Esophagus muscularis mucosa (tissue), 4 donors: ENCODE measurements around the gene MLLT3. TPM values are rescaled to one million over a fixed set of nuclear protein-coding genes. Genes with fewer than 3 reads are reported as not detected.

ENCODE experiments used
- DNase-seq: peaks from one replicate; pipeline ENCODE4 v3.0.0-alpha.2; 2017; ENCODE audit errors: extremely low spot score
- H3K27ac ChIP-seq, 4 donors: fragments of 200-600 bp; sonication (generic); replicated peaks in 1 of 4; 1 replicate in 3 of 4; 2 replicates in 1 of 4; pipeline ENCODE4 v1.5.1; 2016 to 2019; ENCODE audit warnings: mild to moderate bottlenecking in 1 of 4
- H3K27me3 ChIP-seq, 4 donors: fragments of 200-600 bp; sonication (generic); one replicate each; pipeline versions ENCODE4 v1.5.1 to v1.6.0; 2016 to 2019
- H3K36me3 ChIP-seq, 4 donors: fragments of 200-600 bp; sonication (generic); one replicate each; pipeline ENCODE4 v1.5.1; 2016 to 2019
- H3K4me1 ChIP-seq, 4 donors: fragments of 200-600 bp; sonication (generic); one replicate each; pipeline ENCODE4 v1.5.1; 2016 to 2019
- H3K4me3 ChIP-seq, 4 donors: fragments of 200-600 bp; sonication (generic); 1 replicate in 2 of 4; 2 replicates in 2 of 4; pipeline ENCODE4 v1.5.1; 2016 to 2019; ENCODE audit warnings: mild to moderate bottlenecking in 4 of 4, moderate library complexity in 1 of 4
- H3K9me3 ChIP-seq, 4 donors: fragments of 200-600 bp; sonication (generic); 1 replicate in 3 of 4; 2 replicates in 1 of 4; pipeline ENCODE4 v1.5.1; 2016 to 2019
- EP300 ChIP-seq: sonication (generic); formaldehyde crosslinking; IDR thresholded peaks from one replicate; pipeline ENCODE4 v1.6.1; 2017; ENCODE audit warnings: antibody characterized with exemption
- POLR2A ChIP-seq: fragments of 450-650 bp; IDR thresholded peaks from one replicate; pipeline ENCODE4 v1.6.1; 2017; ENCODE audit warnings: antibody characterized with exemption, moderate library complexity, mild to moderate bottlenecking, low read depth
- POLR2AphosphoS5 ChIP-seq, 2 donors: sonication (generic); formaldehyde crosslinking; IDR thresholded peaks; one replicate each; pipeline ENCODE4 v1.6.1; 2017; ENCODE audit warnings: antibody characterized with exemption in 2 of 2
- WGBS: methylation state at CpG from one replicate; pipeline ENCODE4 v1.1.5; 2018; 5-methylcytosine and 5-hydroxymethylcytosine counted together
- intact Hi-C: fragments of 100-400 bp; cut with DNase I; formaldehyde crosslinking; loops from one replicate; pipeline ENCODE4 v1.15.1; 2023
- total RNA-seq, 4 donors: library from RNA; depleted of rRNA; stranded (reverse); fragments of >200 nt; gene quantifications; one replicate each; pipeline versions ENCODE4 v1.1.0 to v1.2.1, GENCODE V29; 2016
- TF ChIP-seq, protein P1 (sequence below), 3 experiments: fragments of 200-600 bp in 2 of 3; fragments of 450-650 bp in 1 of 3; sonication (generic) in 2 of 3; IDR thresholded peaks; one replicate each; pipeline ENCODE4 v1.5.1; 2017 to 2019; ENCODE audit warnings: antibody characterized with exemption in 3 of 3, mild to moderate bottlenecking in 2 of 3, moderate library complexity in 1 of 3

MLLT3 gene
- total RNA-seq, 4 donors from 2014 or later: 14.1 to 30.7 (median 18.0) TPM

DNA sequence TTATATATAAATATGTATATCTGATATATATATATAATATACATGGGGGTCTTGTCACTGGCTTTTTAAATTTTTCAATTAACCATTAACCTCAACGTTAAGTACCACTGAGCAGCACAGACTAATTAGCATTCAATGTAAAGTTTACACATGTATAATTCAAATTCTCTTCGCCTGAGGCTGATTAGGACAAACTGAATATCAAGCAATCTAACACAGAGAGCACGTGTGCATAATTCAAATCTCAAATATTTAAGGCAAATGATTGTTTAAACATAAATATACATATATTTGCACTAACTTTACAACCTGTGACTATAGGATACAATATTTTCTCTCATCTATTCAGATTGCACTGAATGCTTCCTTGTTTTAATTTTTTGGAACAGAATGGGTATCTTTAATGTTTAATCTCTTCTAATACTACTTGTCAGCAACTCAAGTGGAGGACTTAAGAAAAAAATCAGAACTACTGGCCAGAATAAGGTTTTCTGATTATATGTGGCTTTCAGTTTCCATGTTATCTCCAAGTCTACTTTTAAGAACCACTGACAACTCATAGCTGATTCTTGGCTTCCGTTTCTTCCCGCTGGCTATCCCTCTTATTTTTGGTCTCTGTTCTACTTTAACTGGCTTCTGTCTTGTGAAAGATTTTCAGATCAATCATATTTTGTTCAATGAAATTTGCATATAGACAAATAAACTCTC lies 204.8 kb downstream of the MLLT3 start:
- no peaks in the 10 kb centered on the region for H3K27me3 ChIP-seq
- no peak for TF ChIP-seq EP300
- TF ChIP-seq, protein P1, sequence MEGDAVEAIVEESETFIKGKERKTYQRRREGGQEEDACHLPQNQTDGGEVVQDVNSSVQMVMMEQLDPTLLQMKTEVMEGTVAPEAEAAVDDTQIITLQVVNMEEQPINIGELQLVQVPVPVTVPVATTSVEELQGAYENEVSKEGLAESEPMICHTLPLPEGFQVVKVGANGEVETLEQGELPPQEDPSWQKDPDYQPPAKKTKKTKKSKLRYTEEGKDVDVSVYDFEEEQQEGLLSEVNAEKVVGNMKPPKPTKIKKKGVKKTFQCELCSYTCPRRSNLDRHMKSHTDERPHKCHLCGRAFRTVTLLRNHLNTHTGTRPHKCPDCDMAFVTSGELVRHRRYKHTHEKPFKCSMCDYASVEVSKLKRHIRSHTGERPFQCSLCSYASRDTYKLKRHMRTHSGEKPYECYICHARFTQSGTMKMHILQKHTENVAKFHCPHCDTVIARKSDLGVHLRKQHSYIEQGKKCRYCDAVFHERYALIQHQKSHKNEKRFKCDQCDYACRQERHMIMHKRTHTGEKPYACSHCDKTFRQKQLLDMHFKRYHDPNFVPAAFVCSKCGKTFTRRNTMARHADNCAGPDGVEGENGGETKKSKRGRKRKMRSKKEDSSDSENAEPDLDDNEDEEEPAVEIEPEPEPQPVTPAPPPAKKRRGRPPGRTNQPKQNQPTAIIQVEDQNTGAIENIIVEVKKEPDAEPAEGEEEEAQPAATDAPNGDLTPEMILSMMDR (IDR thresholded peaks at IDR 0.05): no peak
- no peak for TF ChIP-seq POLR2AphosphoS5 (IDR thresholded peaks at IDR 0.05)
- TF ChIP-seq POLR2A: no peak
- peaks cover 0 to 7% (median 2%) of the 10 kb centered on the region in 4 donors for H3K36me3 ChIP-seq
- DNase-seq: no peak
- H3K4me3 ChIP-seq: no peak overlapping the region
- whole genome bisulfite sequencing: 90% methylated on average over 5 of the region's 5 CpGs
- no peaks in the 10 kb centered on the region for H3K9me3 ChIP-seq
- H3K27ac ChIP-seq: no peak overlapping the region
- no peaks in the 10 kb centered on the region for H3K4me1 ChIP-seq
- intact Hi-C loops: no loop called here

DNA sequence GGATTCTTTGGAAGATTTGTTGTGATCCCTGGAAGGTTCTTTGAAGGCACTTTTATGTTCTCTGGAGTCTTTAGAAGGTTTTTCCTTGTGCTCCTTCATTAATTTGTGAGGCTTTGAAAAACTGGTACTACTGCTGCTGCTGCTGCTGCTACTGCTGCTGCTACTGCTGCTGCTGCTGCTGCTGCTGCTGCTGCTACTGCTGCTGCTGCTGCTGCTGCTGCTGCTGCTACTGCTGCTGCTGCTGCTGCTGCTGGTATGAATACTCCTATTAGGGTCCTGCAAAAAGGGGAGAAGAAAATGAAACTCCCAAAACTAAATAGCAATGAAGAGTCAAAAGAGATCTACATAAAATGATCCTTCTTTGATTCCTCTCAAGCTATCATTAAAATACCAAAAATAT lies 208.1 kb downstream of the MLLT3 start:
- no peaks in the 10 kb centered on the region for H3K4me1 ChIP-seq
- H3K36me3 ChIP-seq: peaks cover 0 to 7% (median 2%) of the 10 kb centered on the region in 4 donors
- no peak for DNase-seq
- no peaks in the 10 kb centered on the region for H3K9me3 ChIP-seq
- TF ChIP-seq, protein P1 (IDR thresholded peaks at IDR 0.05): no peak
- TF ChIP-seq EP300 (no peak), POLR2AphosphoS5 (IDR thresholded peaks at IDR 0.05) (no peak)
- no peak overlapping the region for H3K4me3 ChIP-seq
- H3K27me3 ChIP-seq: no peaks in the 10 kb centered on the region
- intact Hi-C loops: no loop called here
- H3K27ac ChIP-seq: no peak overlapping the region

DNA sequence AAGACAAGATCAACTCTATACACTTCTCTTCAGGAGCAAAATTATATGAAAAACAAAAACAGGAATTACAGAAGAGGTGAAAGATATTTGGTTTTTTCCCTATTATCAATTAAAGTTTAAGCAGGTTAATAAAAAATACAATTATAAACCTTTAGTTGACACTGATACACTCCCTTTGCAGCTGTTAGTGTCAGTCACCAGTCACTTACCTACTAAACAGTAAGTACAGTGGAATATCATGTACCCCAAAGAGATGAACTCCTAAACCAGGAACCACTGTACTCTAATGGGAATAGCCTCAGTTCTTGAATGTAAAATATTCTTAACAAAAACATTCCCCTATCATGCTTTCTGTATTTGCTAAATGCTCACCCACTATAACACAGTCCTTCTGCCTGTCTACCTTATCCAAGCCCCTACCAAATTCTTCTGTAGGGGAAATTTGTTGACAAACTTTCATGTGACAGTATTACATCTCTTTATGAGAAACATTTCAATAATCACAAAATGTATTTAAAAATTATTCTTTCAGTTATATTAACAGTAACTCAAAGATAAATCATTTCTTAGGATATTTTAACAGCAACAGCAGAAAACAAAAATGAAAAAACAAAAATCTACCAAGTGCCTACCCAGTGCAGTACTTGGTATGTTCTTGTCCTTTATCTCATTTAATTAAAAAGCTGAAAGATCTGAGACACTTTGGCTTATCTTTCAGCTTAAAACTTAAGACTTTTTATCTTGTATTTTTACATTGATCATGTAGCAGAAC lies 212.8 kb downstream of the MLLT3 start:
- Histone ChIP-seq H3K36me3 (peaks cover 0 to 7% (median 2%) of the 10 kb centered on the region in 4 donors), H3K27ac (no peak overlapping the region), H3K4me3 (no peak overlapping the region), H3K9me3 (no peaks in the 10 kb centered on the region), H3K4me1 (peaks cover 0 to 7% (median 0%) of the 10 kb centered on the region in 4 donors), H3K27me3 (no peaks in the 10 kb centered on the region)
- TF ChIP-seq POLR2A: no peak
- no peak for TF ChIP-seq EP300
- no peak for TF ChIP-seq POLR2AphosphoS5 (IDR thresholded peaks at IDR 0.05)
- TF ChIP-seq, protein P1 (IDR thresholded peaks at IDR 0.05): no peak
- DNase-seq: no peak
- intact Hi-C loops: no loop called here

- H3K9me3 ChIP-seq: no peaks in the 10 kb centered on the region
- 48% methylated on average over 4 of the region's 4 CpGs for WGBS
- DNase-seq: no peak
- H3K27ac ChIP-seq: no peak overlapping the region
- intact Hi-C loops: no loop called here
- peaks cover 0 to 7% (median 0%) of the 10 kb centered on the region in 4 donors for H3K4me1 ChIP-seq
- H3K27me3 ChIP-seq: no peaks in the 10 kb centered on the region
- TF ChIP-seq POLR2AphosphoS5 (IDR thresholded peaks at IDR 0.05) (no peak), EP300 (no peak), POLR2A (no peak)
- TF ChIP-seq, protein P1 (IDR thresholded peaks at IDR 0.05): no peak
- H3K4me3 ChIP-seq: no peak overlapping the region
- peaks cover 0 to 3% (median under 1%) of the 10 kb centered on the region in 4 donors for H3K36me3 ChIP-seq
Observed at GRCh38 chr9:20408513-20408912, 213.8 kb downstream of the MLLT3 start.
